ENCODE measurements around the gene NR1I2. TPM values are rescaled to one million over a fixed set of nuclear protein-coding genes. Genes with fewer than 3 reads are reported as not detected.

The NR1I2 gene
- total RNA-seq, result under 0.01 and 0.09 TPM in 2 replicates

DNA sequence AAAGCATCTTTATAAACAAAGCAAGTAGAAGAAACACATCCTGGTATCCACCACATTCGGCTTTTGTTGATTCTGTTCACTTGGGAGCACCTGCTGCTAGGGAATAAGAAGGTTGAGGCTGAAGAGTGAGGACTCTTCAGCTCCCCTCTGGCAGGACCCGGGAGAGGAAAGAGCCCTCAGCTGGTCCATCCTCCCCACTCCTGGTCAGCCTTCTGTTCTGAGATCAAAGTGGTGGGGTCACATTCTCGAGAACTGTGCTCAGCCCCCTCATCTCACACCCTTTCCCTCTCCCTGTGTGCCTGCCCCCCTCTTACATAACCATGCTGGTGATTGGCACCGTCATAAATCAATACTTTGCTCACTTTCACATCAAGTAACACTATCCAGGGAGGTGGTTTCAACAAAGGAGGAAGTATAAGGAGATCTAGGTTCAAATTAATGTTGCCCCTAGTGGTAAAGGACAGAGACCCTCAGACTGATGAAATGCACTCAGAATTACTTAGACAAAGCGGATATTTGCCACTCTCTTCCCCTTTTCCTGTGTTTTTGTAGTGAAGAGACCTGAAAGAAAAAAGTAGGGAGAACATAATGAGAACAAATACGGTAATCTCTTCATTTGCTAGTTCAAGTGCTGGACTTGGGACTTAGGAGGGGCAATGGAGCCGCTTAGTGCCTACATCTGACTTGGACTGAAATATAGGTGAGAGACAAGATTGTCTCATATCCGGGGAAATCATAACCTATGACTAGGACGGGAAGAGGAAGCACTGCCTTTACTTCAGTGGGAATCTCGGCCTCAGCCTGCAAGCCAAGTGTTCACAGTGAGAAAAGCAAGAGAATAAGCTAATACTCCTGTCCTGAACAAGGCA, at the start of gene NR1I2:
Gene NR1I2 (plus strand): TSS at position 772 of the 869 bp plus-strand sequence.

Other genes with a start within 250 kb of the NR1I2 start
- not detected in 2 replicates for gene CD80, start 222.5 kb upstream of the NR1I2 start, total RNA-seq
- gene ADPRH, start 202.6 kb upstream of the NR1I2 start, total RNA-seq, result 2.5 and 4.1 TPM in 2 replicates
- gene PLA1A, start 184.2 kb upstream of the NR1I2 start, total RNA-seq, result 0.18 and 0.28 TPM in 2 replicates
- 0.09 TPM in 2 replicates for gene POPDC2, start 121.5 kb upstream of the NR1I2 start, total RNA-seq
- 23.7 and 28.8 TPM in 2 replicates for gene COX17, start 104.7 kb upstream of the NR1I2 start, total RNA-seq
- 0.19 and 0.45 TPM in 2 replicates for gene CFAP91, start 79.1 kb upstream of the NR1I2 start, total RNA-seq

Data from endothelial cell of coronary artery (primary cell).